Stimulated activated effector memory CD8-positive, alpha-beta T cell treated with anti-CD3 and anti-CD28 coated beads, Interleukin-12 subunit alpha, Interleukin-12 subunit beta, amount 100 ng/mL, for 72 hours (primary cell): ENCODE data around the gene MALSU1.

ENCODE experiments used
- ATAC-seq: fragments of 150-1000 bp; cut with Tn5 transposase; 2 replicates; pipeline ENCODE4 v1.10.0; 2021
- DNase-seq, 2 donors: peaks; one replicate each; pipeline ENCODE4 v3.0.0; 2021 to 2022; ENCODE audit warnings: low spot score in 2 of 2
- H3K27ac Mint-ChIP-seq: one replicate; pipeline ENCODE4 v1.8.0; 2022; ENCODE audit warnings: mild to moderate bottlenecking, mixed read lengths
- H3K36me3 Mint-ChIP-seq: one replicate; pipeline ENCODE4 v1.8.0; 2022; ENCODE audit warnings: mild to moderate bottlenecking, mixed read lengths
- H3K4me1 Mint-ChIP-seq: one replicate; pipeline ENCODE4 v1.8.0; 2022; ENCODE audit warnings: mixed read lengths
- H3K4me3 Mint-ChIP-seq: one replicate; pipeline ENCODE4 v1.8.0; 2022; ENCODE audit warnings: mild to moderate bottlenecking, mixed read lengths
- H3K9me3 Mint-ChIP-seq: one replicate; pipeline ENCODE4 v1.8.0; 2022; ENCODE audit warnings: mixed read lengths

The MALSU1 gene

DNA sequence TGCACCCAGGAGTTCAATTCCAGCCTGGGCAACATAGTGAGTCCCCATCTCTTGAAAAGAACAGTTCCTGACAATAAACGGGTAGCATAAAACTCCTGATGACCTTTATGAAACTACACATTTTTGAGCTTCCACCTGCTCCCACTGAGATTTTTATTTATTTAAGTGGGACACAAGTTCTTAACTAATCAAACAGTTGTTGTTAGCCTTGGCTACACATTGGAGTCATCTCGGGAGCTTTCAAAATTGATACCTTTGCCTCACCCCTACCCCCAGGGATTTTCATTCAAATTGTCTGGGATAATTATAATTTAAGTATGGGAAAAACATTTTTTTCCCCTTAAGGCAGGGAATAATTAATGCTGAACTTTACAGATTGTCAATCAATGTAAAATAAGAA, 39.3 kb downstream of the MALSU1 start:
- peaks cover under 1% of the 10 kb centered on the region for H3K4me1 Mint-ChIP-seq
- H3K9me3 Mint-ChIP-seq, result no peaks in the 10 kb centered on the region
- no peak for DNase-seq
- no peak overlapping the region for H3K27ac Mint-ChIP-seq
- no peak for ATAC-seq
- no peak overlapping the region for H3K4me3 Mint-ChIP-seq
- H3K36me3 Mint-ChIP-seq, result no peaks in the 10 kb centered on the region

GRCh38 chr7:23338863-23339262, 39.7 kb downstream of the MALSU1 start:
- Mint-ChIP-seq H3K9me3 (no peaks in the 10 kb centered on the region), H3K27ac (no peak overlapping the region), H3K36me3 (no peaks in the 10 kb centered on the region), H3K4me3 (no peak overlapping the region), H3K4me1 (peaks cover 5% of the 10 kb centered on the region)
- ATAC-seq (no peak), DNase-seq (no peak)

DNA sequence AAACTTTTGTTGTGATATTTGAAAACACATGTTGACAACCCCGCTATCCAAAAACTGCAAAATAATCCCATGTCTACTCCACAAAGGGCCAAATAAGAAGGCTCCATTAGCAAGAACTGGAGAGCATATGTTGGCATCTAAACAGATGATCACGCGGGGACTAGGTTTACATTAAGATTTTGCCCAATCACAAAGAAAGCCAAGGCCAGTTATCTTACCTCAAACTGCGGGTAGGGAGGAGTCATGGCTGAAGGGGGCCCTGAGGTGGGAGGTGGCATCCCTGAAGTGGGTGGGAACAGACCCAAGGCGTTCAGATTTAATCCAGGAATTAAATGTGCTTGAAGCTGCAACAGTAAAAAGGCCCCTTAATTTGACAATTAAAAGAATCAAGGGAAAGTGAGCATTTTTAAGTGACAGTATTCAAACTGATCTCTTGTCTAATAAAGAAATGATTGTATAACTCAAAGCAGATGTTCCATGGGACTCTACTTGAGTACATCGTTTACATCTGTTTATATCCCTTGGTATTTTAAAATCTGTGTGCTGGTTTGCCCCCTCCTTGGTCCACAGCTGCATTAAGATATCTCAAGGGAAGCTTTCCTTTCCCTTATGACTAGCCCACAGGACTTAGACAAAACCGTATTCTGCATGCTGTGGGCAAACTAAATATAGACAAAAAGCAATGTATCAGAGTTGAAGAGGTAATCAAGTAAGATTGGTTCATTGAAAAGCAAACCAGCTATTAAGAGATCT, 42.9 kb downstream of the MALSU1 start:
- no peaks in the 10 kb centered on the region for H3K9me3 Mint-ChIP-seq
- H3K4me3 Mint-ChIP-seq, result no peak overlapping the region
- H3K4me1 Mint-ChIP-seq, result peaks cover 19% of the 10 kb centered on the region
- ATAC-seq (no peak), DNase-seq (no peak)
- no peaks in the 10 kb centered on the region for H3K36me3 Mint-ChIP-seq
- H3K27ac Mint-ChIP-seq, result no peak overlapping the region

GRCh38 chr7:23343102-23343501, 44.0 kb downstream of the MALSU1 start:
- no peak overlapping the region for H3K27ac Mint-ChIP-seq
- H3K9me3 Mint-ChIP-seq, result no peaks in the 10 kb centered on the region
- no peak overlapping the region for H3K4me3 Mint-ChIP-seq
- DNase-seq (no peak), ATAC-seq (no peak)
- H3K4me1 Mint-ChIP-seq, result peaks cover 30% of the 10 kb centered on the region
- H3K36me3 Mint-ChIP-seq, result no peaks in the 10 kb centered on the region

- Mint-ChIP-seq H3K9me3 (no peaks in the 10 kb centered on the region), H3K4me1 (peaks cover 30% of the 10 kb centered on the region), H3K4me3 (no peak overlapping the region), H3K36me3 (no peaks in the 10 kb centered on the region), H3K27ac (no peak overlapping the region)
- DNase-seq (no peak), ATAC-seq (no peak)
Measured at GRCh38 chr7:23343806-23344475, 44.8 kb downstream of the MALSU1 start.

DNA sequence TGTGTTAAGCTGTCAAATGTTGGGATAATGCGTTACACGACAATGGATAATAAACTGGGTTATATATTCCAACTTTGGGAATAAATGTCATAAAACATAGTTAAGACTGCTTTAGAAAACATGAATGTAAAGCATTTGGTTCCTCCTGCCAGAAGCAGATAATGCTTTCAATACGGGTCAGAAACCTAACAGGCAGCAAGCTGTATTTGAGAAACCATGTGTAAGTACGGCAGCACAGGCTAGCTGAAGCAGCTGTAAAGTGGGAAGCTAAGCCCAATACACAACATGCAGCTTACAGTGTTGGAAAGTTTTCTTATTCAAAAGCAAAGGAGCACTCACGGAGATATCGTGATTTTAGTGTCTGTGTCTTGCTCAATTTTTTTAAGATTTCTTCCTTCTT, 46.5 kb downstream of the MALSU1 start:
- Mint-ChIP-seq H3K36me3 (no peaks in the 10 kb centered on the region), H3K9me3 (no peaks in the 10 kb centered on the region), H3K4me3 (no peak overlapping the region), H3K27ac (no peak overlapping the region), H3K4me1 (peaks cover 30% of the 10 kb centered on the region)
- no peak for ATAC-seq
- no peak for DNase-seq

GRCh38 chr7:23346316-23346715, 47.2 kb downstream of the MALSU1 start:
- Mint-ChIP-seq H3K4me3 (peak overlapping the region; percentile 63), H3K36me3 (no peaks in the 10 kb centered on the region), H3K9me3 (no peaks in the 10 kb centered on the region), H3K27ac (no peak overlapping the region), H3K4me1 (peaks cover 30% of the 10 kb centered on the region)
- ATAC-seq, result no peak
- no peak for DNase-seq

DNA sequence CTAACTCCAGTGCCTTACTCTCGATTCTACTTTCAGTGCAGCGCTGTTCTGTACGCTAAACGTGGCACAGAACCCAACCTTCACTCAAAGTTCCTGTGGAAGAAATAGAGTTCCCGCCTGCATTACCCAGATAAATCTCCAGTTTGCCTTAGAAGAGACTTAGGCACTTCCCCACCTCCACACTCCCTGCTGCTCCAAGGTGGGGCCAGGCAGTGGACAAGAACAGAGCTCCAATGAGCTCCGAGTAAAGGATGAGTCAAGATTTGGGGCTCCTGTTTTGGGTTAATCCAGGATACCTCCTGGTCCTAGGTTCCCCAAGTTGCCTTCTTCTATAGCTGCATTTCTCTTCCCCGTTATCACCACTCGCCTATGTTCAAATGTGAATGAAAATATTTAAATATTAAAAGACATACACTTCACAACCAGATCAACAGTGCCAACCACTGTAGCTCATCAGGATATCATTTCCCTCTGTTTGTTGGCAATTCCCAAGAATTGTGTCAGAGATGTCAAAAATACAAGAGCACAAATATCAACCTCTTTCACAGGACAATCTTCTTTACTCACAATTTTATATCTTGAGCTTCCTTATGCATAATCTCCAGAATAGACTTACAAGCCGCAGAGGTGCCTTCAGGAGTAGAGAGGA, 48.0 kb downstream of the MALSU1 start:
- ATAC-seq (no peak), DNase-seq (no peak)
- H3K4me3 Mint-ChIP-seq, result peak overlapping the region; percentile 63
- no peaks in the 10 kb centered on the region for H3K36me3 Mint-ChIP-seq
- H3K4me1 Mint-ChIP-seq, result peaks cover 30% of the 10 kb centered on the region
- H3K27ac Mint-ChIP-seq, result no peak overlapping the region
- H3K9me3 Mint-ChIP-seq, result no peaks in the 10 kb centered on the region

- H3K4me3 Mint-ChIP-seq, result peak overlapping the region; percentile 63
- H3K27ac Mint-ChIP-seq, result no peak overlapping the region
- DNase-seq (no peak), ATAC-seq (peak; percentile 81)
- no peaks in the 10 kb centered on the region for H3K36me3 Mint-ChIP-seq
- H3K9me3 Mint-ChIP-seq, result no peaks in the 10 kb centered on the region
- peaks cover 31% of the 10 kb centered on the region for H3K4me1 Mint-ChIP-seq
Measured at GRCh38 chr7:23347682-23348180, 48.6 kb downstream of the MALSU1 start.

DNA sequence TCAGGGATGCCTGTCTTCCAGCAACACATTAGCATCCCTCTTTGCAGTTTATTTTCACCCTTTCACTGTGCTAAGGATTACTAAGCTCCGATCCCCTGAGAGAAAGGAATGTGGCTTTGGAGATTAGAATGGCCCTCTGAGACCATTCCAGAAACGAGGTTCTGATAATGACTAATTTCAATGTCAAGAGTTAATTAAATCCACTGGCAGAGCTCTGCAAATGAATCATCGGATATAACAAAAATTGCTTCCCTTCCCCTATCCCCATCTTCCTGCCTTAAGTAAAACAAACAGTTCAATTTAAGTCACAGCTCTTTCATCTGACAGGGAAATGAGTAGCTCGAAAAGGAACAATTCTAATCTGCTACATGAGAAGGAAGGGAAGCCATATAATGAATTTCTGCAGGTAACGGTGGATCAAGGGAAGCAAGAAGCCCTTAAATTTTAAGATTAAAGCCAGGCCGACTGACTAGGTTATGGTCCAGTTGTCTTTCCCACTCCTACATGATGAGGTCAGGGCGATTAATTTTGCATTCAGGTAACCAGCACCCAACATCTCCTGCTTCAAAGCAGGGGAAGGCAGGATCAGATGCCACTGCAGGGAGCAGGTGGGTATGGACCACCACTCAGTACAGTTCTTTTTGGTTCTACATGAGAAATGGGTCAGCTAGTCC, 50.5 kb downstream of the MALSU1 start:
- no peak overlapping the region for H3K4me3 Mint-ChIP-seq
- ATAC-seq (no peak), DNase-seq (no peak)
- H3K4me1 Mint-ChIP-seq, result peaks cover 33% of the 10 kb centered on the region
- H3K36me3 Mint-ChIP-seq, result no peaks in the 10 kb centered on the region
- H3K9me3 Mint-ChIP-seq, result no peaks in the 10 kb centered on the region
- no peak overlapping the region for H3K27ac Mint-ChIP-seq

DNA sequence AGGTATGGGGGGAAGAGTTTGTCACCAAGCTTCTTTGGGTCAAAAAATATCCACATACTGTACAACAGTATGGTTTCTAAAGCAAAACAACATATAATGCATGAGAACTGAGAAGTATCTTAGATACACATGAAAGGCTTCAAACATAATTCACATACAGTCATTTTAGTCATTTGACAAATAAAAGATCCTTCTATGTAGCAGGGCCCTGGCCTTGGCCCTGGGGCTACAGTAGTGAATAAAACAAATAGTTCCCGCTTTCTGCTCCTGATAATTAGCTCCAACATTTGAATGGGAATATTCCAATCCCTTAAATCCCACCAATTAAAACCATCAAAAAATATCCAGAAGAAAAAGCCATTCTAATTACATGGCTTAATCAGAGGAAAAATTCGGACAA, 51.3 kb downstream of the MALSU1 start:
- Mint-ChIP-seq H3K36me3 (no peaks in the 10 kb centered on the region), H3K9me3 (no peaks in the 10 kb centered on the region), H3K27ac (no peak overlapping the region), H3K4me1 (peaks cover 33% of the 10 kb centered on the region), H3K4me3 (no peak overlapping the region)
- ATAC-seq (no peak), DNase-seq (no peak)

- H3K36me3 Mint-ChIP-seq, result no peaks in the 10 kb centered on the region
- H3K4me3 Mint-ChIP-seq, result no peak overlapping the region
- DNase-seq (no peak), ATAC-seq (peak; percentile 65)
- no peaks in the 10 kb centered on the region for H3K9me3 Mint-ChIP-seq
- no peak overlapping the region for H3K27ac Mint-ChIP-seq
- peaks cover 20% of the 10 kb centered on the region for H3K4me1 Mint-ChIP-seq
Measured at GRCh38 chr7:23353172-23353571, 54.0 kb downstream of the MALSU1 start.

DNA sequence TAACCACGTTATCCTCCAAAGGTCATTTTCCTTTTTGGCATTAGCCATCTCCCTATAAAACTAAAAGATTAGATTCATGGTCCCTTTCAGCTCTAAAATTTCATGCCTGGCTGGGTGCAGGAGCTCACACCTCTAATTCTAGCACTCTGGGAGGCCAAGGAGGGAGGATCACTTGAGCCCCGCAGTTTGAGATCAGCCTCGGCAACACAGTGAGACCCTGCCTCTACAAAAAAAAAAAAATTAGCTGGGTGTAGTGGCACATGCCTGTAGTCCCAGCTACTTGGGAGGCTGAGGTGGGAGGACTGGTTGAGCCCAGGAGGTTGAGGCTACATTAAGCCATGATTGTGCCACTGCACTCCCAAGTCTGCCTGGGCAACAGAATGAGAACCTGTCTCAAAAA, 57.0 kb downstream of the MALSU1 start:
- Mint-ChIP-seq H3K27ac (no peak overlapping the region), H3K4me1 (peaks cover 20% of the 10 kb centered on the region), H3K9me3 (no peaks in the 10 kb centered on the region), H3K36me3 (no peaks in the 10 kb centered on the region), H3K4me3 (peak overlapping the region; percentile 21)
- ATAC-seq (no peak), DNase-seq (no peak)

DNA sequence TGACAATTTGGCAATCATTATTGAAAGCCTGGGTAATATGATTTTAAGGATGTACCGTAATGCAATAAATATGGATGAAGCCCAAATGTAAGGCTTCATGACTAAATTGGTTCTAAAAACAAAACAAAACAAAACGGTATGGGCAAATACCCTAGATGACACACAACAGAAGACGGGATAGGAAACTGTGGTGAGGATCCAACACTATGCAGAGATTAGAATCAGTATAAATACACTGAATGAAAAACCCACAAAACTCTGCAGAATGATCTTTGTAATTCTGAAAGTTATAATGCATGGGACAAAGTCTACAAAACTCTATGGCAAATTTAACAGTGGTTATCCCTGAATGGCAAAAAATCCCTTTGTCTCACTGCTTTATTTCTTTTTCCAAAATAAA, 57.6 kb downstream of the MALSU1 start:
- Mint-ChIP-seq H3K27ac (no peak overlapping the region), H3K4me3 (peak overlapping the region; percentile 21), H3K36me3 (no peaks in the 10 kb centered on the region), H3K4me1 (peaks cover 20% of the 10 kb centered on the region), H3K9me3 (no peaks in the 10 kb centered on the region)
- DNase-seq, result no peak
- ATAC-seq, result peak; percentile 95
